HG03060 (cell line): ENCODE data around the gene CTIF.

Source experiments
- ATAC-seq: cut with Tn5 transposase; IDR thresholded peaks from one replicate; pipeline ENCODE4 v1.9.1; 2021; ENCODE audit warnings: low read depth, moderate number of reproducible peaks; ENCODE audit not compliant: unreplicated experiment

The CTIF gene

DNA sequence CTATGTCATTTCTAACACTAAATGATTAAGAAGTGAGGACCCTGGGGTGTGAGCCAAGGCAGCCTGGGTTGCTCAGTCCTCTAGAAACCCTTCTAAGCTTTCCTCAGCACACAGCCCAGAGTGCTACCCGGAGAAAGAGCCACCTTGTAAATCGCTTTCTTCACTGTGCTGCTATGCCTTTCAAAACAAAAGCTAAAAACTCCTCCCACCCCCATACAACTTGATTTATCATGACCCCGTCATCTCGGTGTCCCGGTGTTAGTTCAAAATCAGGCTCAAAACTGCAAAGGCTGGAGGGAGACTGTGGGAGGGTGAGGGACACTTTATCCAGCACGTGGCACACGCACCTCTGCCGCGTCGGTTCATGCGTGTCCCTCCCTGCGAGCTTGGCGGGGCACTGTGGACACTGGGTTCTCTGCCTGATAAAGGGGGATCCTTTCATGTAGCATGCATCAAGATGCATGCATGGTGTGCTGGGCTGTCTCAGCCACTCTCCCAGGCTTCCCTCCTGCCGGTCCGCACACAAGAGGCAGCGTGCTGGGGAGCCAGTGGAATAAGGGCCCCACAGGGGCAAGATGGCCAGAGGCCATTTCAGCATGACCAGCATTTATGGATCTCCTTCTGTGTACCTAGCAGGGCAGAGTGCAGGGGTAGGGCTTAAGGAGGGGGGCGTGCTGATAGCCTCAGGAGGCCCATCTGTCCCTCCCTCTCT is 241.5 kb downstream of the CTIF start:
- ATAC-seq, result no peak

- no peak for ATAC-seq
These were observed 242.0 kb downstream of the CTIF start for GRCh38 chr18:48780913-48781162.

- ATAC-seq, result no peak
These were observed 242.5 kb downstream of the CTIF start for GRCh38 chr18:48781163-48781987.

GRCh38 chr18:48781988-48782363 is 243.1 kb downstream of the CTIF start:
- ATAC-seq, result no peak

GRCh38 chr18:48782381-48782861 is 243.6 kb downstream of the CTIF start:
- no peak for ATAC-seq

DNA sequence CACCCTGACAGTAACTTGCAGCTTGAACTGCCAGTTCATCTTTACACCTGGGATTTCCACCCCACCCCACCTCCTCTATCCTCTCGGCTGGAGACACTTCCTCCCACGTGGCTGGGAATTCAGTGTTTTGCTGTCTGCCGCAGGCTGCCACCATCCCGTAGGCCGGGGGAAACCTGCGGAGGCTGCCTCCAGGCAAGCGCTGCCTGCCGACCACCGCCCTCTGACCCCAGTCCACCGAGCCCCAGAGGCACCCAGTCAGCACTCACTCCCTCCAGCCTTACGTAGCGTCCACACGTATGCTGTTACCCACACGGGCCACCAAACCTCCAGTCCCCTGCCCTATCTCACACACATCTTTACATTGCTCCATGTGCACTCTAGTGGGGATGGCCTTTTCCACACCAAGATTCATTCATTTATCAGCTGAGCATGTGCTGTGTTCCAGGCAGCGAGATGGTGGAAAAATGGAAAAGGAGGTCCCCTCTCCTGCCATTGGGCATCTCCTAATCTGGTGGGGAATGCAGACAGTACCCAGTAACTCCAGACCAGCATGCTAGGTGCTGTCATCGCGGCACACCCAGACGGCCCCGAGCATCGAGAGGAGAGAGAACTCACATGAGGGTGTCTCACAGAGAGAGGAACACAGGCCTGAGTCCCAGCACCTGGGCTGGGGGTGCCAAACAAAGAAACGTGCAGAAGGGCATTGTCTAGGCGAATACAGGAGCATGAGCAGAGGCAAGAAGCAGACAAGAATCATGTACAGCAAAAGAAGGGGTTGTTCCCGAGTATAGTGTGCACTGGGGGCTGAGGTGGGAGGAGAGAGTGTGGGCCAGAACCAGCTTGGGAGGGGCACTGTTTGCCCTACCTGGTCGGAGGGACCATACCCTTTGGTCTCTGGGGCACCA is 245.0 kb downstream of the CTIF start:
- ATAC-seq, result no peak

DNA sequence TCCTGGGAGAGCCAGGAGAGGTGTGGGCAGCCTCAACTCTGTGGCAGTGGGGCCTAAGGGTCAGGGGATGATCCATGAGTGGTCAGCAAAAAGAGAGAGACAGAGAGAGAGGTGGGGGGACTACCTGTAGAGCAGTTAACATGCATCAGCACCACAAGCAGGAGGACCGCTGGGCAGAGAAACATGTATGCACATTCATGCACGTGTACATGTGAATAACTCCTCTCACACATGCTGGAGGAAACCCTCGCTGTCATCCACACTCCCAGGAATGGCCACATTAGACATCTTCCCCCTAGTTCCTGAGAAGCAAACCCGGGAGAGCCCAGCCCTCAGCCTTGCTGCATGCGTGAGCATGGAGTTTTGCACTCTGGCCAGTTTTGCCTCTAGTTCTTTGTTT is 245.8 kb downstream of the CTIF start:
- ATAC-seq, result peak; percentile 25

DNA sequence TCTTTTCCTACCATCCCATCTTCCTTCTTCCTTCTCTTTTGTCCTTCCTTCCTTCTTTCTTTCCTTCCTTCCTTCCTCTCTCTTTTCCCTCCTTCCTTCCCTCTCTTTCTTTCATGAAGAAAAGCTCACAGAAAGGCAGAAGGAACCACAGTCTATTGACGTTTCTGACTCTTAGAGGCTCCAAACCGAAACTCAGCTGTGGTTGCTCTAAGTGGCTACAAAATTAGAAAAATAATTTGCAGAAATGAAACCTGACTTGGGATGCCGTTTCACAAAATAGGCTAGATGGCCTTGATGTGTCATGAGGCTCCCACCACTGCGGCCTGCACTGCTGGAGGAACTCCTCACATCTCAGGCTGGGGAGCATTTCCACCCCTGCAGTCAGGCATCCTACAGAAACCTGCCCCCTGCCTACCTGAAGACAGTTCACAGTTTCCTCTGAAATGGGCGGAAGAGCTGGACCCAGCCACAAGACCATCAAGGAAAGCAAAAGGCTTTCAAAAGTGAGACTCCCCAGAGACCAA is 246.3 kb downstream of the CTIF start:
- peak; percentile 88 for ATAC-seq

- ATAC-seq, result no peak
These were observed 247.1 kb downstream of the CTIF start for GRCh38 chr18:48785736-48786454.

DNA sequence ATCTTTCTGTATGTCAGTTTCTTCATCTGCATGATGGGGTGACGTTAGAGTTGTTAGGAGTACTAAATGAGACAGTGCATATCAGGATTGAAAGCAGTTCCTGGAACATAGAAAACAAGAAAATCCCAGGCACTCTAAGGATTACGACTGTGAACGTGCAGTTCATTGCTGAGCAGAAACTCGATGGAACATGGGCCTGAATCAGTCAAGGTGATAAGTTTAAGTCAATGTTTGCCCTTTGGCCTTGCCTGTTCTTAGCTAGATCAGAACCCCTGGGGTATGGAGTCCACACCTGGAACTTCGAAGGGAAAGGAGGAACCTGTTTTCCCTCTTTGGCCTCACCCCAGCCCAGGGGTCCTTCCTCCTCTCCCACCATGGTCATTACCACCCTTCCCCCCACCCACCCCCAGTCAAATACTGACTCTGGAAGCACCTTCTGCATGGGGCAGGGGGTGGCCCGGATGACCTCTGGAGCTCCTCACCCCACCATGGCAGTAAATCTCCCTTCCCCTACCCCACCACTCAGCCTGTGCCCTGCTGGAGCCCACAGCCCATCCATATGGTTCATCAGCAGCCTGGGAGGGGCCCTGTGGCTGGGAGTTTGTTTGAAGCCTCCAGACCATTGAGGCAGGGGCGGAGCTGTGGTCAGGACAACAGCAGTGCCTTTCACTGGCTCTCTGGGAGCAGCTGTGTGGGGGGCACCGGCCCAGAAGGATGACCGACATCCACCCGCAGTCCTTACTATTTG is 247.8 kb downstream of the CTIF start:
- no peak for ATAC-seq

- ATAC-seq, result no peak
These were observed 248.6 kb downstream of the CTIF start for GRCh38 chr18:48787203-48788151.

DNA sequence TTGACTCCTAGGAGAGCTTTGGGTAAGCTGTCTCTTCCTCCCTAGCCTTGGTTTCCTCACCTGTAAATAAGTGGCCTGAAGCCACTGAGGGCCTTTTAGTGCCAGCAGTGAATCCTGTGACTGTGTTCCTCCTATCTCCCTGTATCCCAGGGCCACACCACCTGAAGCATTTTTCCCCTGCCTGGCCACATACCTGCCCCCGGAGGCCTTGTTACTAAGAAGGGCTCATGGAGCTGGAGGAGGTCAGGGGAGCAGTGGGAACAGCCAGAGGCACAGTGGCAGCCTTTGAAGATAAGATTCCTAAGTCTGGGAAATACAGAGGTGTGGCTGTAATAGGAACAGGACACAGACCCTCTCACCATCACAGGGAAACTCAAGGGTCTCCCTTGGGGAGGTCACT is 249.5 kb downstream of the CTIF start:
- ATAC-seq, result no peak

- ATAC-seq, result no peak
These were observed 250.5 kb downstream of the CTIF start for GRCh38 chr18:48789259-48789812.

GRCh38 chr18:48790226-48790863 is 251.5 kb downstream of the CTIF start:
- no peak for ATAC-seq

- ATAC-seq, result no peak
These were observed 252.2 kb downstream of the CTIF start for GRCh38 chr18:48790869-48791635.

GRCh38 chr18:48791636-48792105 is 252.8 kb downstream of the CTIF start:
- ATAC-seq, result no peak

GRCh38 chr18:48792141-48792540 is 253.3 kb downstream of the CTIF start:
- ATAC-seq, result no peak
